ENCODE data around the gene NSUN6. TPM values are rescaled to one million over a fixed set of nuclear protein-coding genes. Genes with fewer than 3 reads are reported as not detected.

The NSUN6 gene
- total and polyA plus RNA-seq, 2 experiments from 2014 or later, result 18.1 to 37.4 TPM

DNA sequence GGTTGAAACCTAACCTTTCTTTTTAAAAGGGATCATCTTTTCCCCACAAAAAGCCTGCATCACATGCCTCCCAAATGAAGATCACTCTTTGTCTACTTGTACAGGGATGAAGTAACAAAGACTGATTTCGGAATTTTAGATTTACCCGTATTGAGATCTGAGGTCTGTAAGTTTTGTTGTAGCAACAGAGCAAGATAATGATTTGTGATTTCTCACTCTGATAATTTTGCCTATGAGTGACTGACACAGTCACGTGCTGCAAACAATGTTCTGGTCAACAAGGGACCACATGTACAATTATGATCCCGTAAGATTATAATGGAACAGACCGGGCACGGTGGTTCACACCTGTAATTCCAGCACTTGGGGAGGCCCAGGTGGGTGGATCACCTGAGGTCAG, 39.2 kb upstream of the NSUN6 start:
- no peaks in the 10 kb centered on the region for H3K36me3 ChIP-seq (ENCODE audit: insufficient read depth)
- TF ChIP-seq, protein P1, sequence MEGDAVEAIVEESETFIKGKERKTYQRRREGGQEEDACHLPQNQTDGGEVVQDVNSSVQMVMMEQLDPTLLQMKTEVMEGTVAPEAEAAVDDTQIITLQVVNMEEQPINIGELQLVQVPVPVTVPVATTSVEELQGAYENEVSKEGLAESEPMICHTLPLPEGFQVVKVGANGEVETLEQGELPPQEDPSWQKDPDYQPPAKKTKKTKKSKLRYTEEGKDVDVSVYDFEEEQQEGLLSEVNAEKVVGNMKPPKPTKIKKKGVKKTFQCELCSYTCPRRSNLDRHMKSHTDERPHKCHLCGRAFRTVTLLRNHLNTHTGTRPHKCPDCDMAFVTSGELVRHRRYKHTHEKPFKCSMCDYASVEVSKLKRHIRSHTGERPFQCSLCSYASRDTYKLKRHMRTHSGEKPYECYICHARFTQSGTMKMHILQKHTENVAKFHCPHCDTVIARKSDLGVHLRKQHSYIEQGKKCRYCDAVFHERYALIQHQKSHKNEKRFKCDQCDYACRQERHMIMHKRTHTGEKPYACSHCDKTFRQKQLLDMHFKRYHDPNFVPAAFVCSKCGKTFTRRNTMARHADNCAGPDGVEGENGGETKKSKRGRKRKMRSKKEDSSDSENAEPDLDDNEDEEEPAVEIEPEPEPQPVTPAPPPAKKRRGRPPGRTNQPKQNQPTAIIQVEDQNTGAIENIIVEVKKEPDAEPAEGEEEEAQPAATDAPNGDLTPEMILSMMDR (conservative IDR thresholded peaks at IDR 0.05; ENCODE audit: low read depth in 2 of 2), result no peak
- TF ChIP-seq STAT1 (IDR thresholded peaks at IDR 0.05; ENCODE audit: unreplicated experiment) (no peak), NANOG (IDR thresholded peaks at IDR 0.05; ENCODE audit: borderline replicate concordance) (no peak), CREB1 (CRISPR knock-in tag; IDR thresholded peaks at IDR 0.05; ENCODE audit: low read depth) (no peak), ZNF331 (CRISPR knock-in tag; IDR thresholded peaks at IDR 0.05; ENCODE audit: low read depth) (no peak), POLR2AphosphoS5 (IDR thresholded peaks at IDR 0.05; ENCODE audit: low read depth) (no peak), EZH2 (IDR thresholded peaks at IDR 0.05; ENCODE audit: low read depth, unreplicated experiment) (no peak), ZNF114 (CRISPR knock-in tag; IDR thresholded peaks at IDR 0.05) (no peak), EZH2phosphoT487 (IDR thresholded peaks at IDR 0.05; ENCODE audit: unreplicated experiment) (no peak)
- TF ChIP-seq, protein P2, sequence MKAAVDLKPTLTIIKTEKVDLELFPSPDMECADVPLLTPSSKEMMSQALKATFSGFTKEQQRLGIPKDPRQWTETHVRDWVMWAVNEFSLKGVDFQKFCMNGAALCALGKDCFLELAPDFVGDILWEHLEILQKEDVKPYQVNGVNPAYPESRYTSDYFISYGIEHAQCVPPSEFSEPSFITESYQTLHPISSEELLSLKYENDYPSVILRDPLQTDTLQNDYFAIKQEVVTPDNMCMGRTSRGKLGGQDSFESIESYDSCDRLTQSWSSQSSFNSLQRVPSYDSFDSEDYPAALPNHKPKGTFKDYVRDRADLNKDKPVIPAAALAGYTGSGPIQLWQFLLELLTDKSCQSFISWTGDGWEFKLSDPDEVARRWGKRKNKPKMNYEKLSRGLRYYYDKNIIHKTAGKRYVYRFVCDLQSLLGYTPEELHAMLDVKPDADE (IDR thresholded peaks at IDR 0.05), result no peak
- TF ChIP-seq, protein P3, sequence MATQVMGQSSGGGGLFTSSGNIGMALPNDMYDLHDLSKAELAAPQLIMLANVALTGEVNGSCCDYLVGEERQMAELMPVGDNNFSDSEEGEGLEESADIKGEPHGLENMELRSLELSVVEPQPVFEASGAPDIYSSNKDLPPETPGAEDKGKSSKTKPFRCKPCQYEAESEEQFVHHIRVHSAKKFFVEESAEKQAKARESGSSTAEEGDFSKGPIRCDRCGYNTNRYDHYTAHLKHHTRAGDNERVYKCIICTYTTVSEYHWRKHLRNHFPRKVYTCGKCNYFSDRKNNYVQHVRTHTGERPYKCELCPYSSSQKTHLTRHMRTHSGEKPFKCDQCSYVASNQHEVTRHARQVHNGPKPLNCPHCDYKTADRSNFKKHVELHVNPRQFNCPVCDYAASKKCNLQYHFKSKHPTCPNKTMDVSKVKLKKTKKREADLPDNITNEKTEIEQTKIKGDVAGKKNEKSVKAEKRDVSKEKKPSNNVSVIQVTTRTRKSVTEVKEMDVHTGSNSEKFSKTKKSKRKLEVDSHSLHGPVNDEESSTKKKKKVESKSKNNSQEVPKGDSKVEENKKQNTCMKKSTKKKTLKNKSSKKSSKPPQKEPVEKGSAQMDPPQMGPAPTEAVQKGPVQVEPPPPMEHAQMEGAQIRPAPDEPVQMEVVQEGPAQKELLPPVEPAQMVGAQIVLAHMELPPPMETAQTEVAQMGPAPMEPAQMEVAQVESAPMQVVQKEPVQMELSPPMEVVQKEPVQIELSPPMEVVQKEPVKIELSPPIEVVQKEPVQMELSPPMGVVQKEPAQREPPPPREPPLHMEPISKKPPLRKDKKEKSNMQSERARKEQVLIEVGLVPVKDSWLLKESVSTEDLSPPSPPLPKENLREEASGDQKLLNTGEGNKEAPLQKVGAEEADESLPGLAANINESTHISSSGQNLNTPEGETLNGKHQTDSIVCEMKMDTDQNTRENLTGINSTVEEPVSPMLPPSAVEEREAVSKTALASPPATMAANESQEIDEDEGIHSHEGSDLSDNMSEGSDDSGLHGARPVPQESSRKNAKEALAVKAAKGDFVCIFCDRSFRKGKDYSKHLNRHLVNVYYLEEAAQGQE (IDR thresholded peaks at IDR 0.05; ENCODE audit: unreplicated experiment), result no peak
- Mint-ChIP-seq H3K36me3 (ENCODE audit: low read depth) (no peaks in the 10 kb centered on the region), H3K9me3 (no peaks in the 10 kb centered on the region; the same call in 2 of the 3 replicates), H3K4me3 (no peak overlapping the region), H3K27me3 (ENCODE audit: insufficient read depth, low read depth, poor library complexity) (peaks cover 5% of the 10 kb centered on the region), H3K27ac (no peak overlapping the region), H3K4me1 (no peaks in the 10 kb centered on the region)
- no peak overlapping the region for H3K27ac ChIP-seq (ENCODE audit: low read depth)
- DNase-seq (ENCODE audit: low spot score) (no peak), ATAC-seq (no peak)
- H3K9me2 ChIP-seq (ENCODE audit: insufficient read depth), result no peaks in the 10 kb centered on the region
- H3K4me3 ChIP-seq, result no peak overlapping the region
- no peaks in the 10 kb centered on the region for H4K20me1 ChIP-seq (replicated peaks; ENCODE audit: insufficient read depth)
- no peak overlapping the region for H2AFZ ChIP-seq
- H3F3A ChIP-seq (replicated peaks; ENCODE audit: low read depth), result no peaks in the 10 kb centered on the region
- no peak overlapping the region for H3K4me2 ChIP-seq
- no peaks in the 10 kb centered on the region for H3K79me2 ChIP-seq (replicated peaks; ENCODE audit: insufficient read depth)
- no peaks in the 10 kb centered on the region for H3K27me3 ChIP-seq (ENCODE audit: insufficient read depth)
- 0 out of 2 replicates have a peak, but pooled peaks cover 6% of the 10 kb centered on the region for H3K4me1 ChIP-seq (ENCODE audit: insufficient read depth)
